HepG2 (cell line): ENCODE results near the gene ANP32A. TPM values are rescaled to one million over a fixed set of nuclear protein-coding genes. Genes with fewer than 3 reads are reported as not detected.

Experiments
- FOXK1 ChIP-seq: sonication (generic); formaldehyde crosslinking; IDR thresholded peaks from 2 replicates; pipeline ENCODE4 v1.4.0; 2020; ENCODE audit warnings: low read depth, missing genetic modification reagents, borderline replicate concordance
- GMEB2 ChIP-seq: IDR thresholded peaks from 2 replicates; pipeline ENCODE4 v1.6.1; 2016; ENCODE audit warnings: missing biosample characterization, missing genetic modification reagents, low read depth
- MXI1 ChIP-seq: IDR thresholded peaks from 3 replicates; pipeline ENCODE4 v1.6.1; 2012; ENCODE audit warnings: low read depth, low read length, inconsistent platforms, borderline replicate concordance
- NR2F6 ChIP-seq, 2 experiments: IDR thresholded peaks; 2 replicates each; pipeline ENCODE4 v1.6.1; 2016; ENCODE audit warnings: antibody characterized with exemption in 1 of 2, mild to moderate bottlenecking in 1 of 2
- POLR2A ChIP-seq, 2 experiments: IDR thresholded peaks; 2 replicates each; pipeline ENCODE4 v1.6.1; 2011; ENCODE audit warnings: low read depth in 2 of 2, low read length in 2 of 2, mild to moderate bottlenecking in 1 of 2, moderate library complexity in 1 of 2; ENCODE audit not compliant: insufficient read depth in 1 of 2
- POLR2G ChIP-seq: fragments of 200-400 bp; formaldehyde crosslinking; IDR thresholded peaks from 2 replicates; pipeline ENCODE4 v1.6.1; 2018; ENCODE audit warnings: mild to moderate bottlenecking, low read depth, low read length, moderate library complexity
- RCOR2 ChIP-seq: IDR thresholded peaks from 2 replicates; pipeline ENCODE4 v1.6.1; 2016; ENCODE audit warnings: missing biosample characterization, missing genetic modification reagents
- REPIN1 ChIP-seq: sonication (generic); formaldehyde crosslinking; IDR thresholded peaks from 2 replicates; pipeline ENCODE4 v1.8.0; 2022; ENCODE audit warnings: missing genetic modification reagents, low read depth, mild to moderate bottlenecking, borderline replicate concordance
- SMARCE1 ChIP-seq: fragments of 450-650 bp; IDR thresholded peaks from 2 replicates; pipeline ENCODE4 v1.6.1; 2017; ENCODE audit warnings: borderline replicate concordance
- ZBTB7A ChIP-seq: sonication (generic); formaldehyde crosslinking; IDR thresholded peaks from 2 replicates; pipeline ENCODE4 v1.8.0; 2022; ENCODE audit warnings: mild to moderate bottlenecking, missing genetic modification reagents
- ZFX ChIP-seq: sonication (generic); formaldehyde crosslinking; IDR thresholded peaks from 2 replicates; pipeline ENCODE4 v1.4.0; 2020; ENCODE audit warnings: mild to moderate bottlenecking, low read depth, missing genetic modification reagents, moderate library complexity
- ZSCAN21 ChIP-seq: sonication (generic); formaldehyde crosslinking; IDR thresholded peaks from 2 replicates; pipeline ENCODE4 v1.8.0; 2022; ENCODE audit warnings: mild to moderate bottlenecking, missing genetic modification reagents, moderate library complexity, borderline replicate concordance
- ZXDC ChIP-seq: sonication (generic); formaldehyde crosslinking; IDR thresholded peaks from 2 replicates; pipeline ENCODE4 v1.5.0; 2020; ENCODE audit warnings: mild to moderate bottlenecking, missing genetic modification reagents
- polyA plus RNA-seq, 8 experiments: library from polyadenylated mRNA; depleted of rRNA in 3 of 8; stranded (reverse) in 7 of 8; unstranded in 1 of 8; fragments of >200 nt; fragmentation: Illumina TruSeq in 4 of 8; extraction: Trizol in 4 of 8; gene quantifications; 2 replicates each; pipeline versions ENCODE4 v1.2.1 to v1.2.3, GENCODE V29; 2011 to 2016; ENCODE audit warnings: low read depth in 4 of 8, missing spikeins in 1 of 8, mixed read lengths in 1 of 8; ENCODE audit not compliant: insufficient read depth in 1 of 8
- total RNA-seq, 5 experiments: library from RNA; depleted of rRNA; stranded (reverse); fragments of >200 nt; fragmentation: Illumina TruSeq; extraction: Trizol; gene quantifications; 2 replicates each; pipeline ENCODE4 v1.2.3, GENCODE V29; 2016; ENCODE audit warnings: low read depth in 1 of 5
- TF ChIP-seq, protein P1 (sequence below): sonication (generic); formaldehyde crosslinking; IDR thresholded peaks from 2 replicates; pipeline ENCODE4 v1.5.0; 2020; ENCODE audit warnings: missing genetic modification reagents
- TF ChIP-seq, protein P2 (sequence below): sonication (generic); formaldehyde crosslinking; IDR thresholded peaks from 2 replicates; pipeline ENCODE4 v1.5.1; 2020; ENCODE audit warnings: mild to moderate bottlenecking, missing genetic modification reagents, moderate library complexity
- TF ChIP-seq, protein P3 (sequence below): sonication (generic); formaldehyde crosslinking; conservative IDR thresholded peaks from 2 replicates; pipeline ENCODE4 v1.4.0; 2020; ENCODE audit warnings: missing genetic modification reagents

Gene ANP32A
- total and polyA plus RNA-seq, 2 of the 13 experiments (the other 11 are each of a cell fraction or from before 2014, with no cell fraction given) = 60.6 to 206 TPM

- TF ChIP-seq, protein P1, sequence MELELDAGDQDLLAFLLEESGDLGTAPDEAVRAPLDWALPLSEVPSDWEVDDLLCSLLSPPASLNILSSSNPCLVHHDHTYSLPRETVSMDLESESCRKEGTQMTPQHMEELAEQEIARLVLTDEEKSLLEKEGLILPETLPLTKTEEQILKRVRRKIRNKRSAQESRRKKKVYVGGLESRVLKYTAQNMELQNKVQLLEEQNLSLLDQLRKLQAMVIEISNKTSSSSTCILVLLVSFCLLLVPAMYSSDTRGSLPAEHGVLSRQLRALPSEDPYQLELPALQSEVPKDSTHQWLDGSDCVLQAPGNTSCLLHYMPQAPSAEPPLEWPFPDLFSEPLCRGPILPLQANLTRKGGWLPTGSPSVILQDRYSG (CRISPR knock-in tag) = no peak
- TF ChIP-seq POLR2A (IDR thresholded peaks at IDR 0.05; ENCODE audit: insufficient read depth in 1 of 2, low read depth in 2 of 2, low read length in 2 of 2) = peak; percentile 12 to 77; a peak in 3 of 4 replicates
- peak; percentile 0; the same call in 1 of the 2 replicates for TF ChIP-seq ZBTB7A (CRISPR knock-in tag)
- TF ChIP-seq, protein P2, sequence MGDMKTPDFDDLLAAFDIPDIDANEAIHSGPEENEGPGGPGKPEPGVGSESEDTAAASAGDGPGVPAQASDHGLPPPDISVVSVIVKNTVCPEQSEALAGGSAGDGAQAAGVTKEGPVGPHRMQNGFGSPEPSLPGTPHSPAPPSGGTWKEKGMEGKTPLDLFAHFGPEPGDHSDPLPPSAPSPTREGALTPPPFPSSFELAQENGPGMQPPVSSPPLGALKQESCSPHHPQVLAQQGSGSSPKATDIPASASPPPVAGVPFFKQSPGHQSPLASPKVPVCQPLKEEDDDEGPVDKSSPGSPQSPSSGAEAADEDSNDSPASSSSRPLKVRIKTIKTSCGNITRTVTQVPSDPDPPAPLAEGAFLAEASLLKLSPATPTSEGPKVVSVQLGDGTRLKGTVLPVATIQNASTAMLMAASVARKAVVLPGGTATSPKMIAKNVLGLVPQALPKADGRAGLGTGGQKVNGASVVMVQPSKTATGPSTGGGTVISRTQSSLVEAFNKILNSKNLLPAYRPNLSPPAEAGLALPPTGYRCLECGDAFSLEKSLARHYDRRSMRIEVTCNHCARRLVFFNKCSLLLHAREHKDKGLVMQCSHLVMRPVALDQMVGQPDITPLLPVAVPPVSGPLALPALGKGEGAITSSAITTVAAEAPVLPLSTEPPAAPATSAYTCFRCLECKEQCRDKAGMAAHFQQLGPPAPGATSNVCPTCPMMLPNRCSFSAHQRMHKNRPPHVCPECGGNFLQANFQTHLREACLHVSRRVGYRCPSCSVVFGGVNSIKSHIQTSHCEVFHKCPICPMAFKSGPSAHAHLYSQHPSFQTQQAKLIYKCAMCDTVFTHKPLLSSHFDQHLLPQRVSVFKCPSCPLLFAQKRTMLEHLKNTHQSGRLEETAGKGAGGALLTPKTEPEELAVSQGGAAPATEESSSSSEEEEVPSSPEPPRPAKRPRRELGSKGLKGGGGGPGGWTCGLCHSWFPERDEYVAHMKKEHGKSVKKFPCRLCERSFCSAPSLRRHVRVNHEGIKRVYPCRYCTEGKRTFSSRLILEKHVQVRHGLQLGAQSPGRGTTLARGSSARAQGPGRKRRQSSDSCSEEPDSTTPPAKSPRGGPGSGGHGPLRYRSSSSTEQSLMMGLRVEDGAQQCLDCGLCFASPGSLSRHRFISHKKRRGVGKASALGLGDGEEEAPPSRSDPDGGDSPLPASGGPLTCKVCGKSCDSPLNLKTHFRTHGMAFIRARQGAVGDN = peak; percentile 70
- no peak for TF ChIP-seq SMARCE1
- peak; percentile 14; the same call in 1 of the 2 replicates for TF ChIP-seq FOXK1 (CRISPR knock-in tag)
- TF ChIP-seq REPIN1 (CRISPR knock-in tag) = peak; percentile 55; the same call in 1 of the 2 replicates
- TF ChIP-seq MXI1 = peak; percentile 22; the same call in 1 of the 3 replicates
- TF ChIP-seq GMEB2 = no peak
- TF ChIP-seq NR2F6 (IDR thresholded peaks at IDR 0.05) = no peak
- TF ChIP-seq NR2F6 (CRISPR knock-in tag; IDR thresholded peaks at IDR 0.05) = no peak
- 0 out of 2 replicates have a peak, but pooled peaks have one; percentile 28 for TF ChIP-seq ZXDC
- TF ChIP-seq ZSCAN21 = 0 out of 2 replicates have a peak, but pooled peaks have one; percentile 35
- TF ChIP-seq ZFX = peak; percentile 30; the same call in 1 of the 2 replicates
- TF ChIP-seq POLR2G = peak; percentile 75
- TF ChIP-seq, protein P3, sequence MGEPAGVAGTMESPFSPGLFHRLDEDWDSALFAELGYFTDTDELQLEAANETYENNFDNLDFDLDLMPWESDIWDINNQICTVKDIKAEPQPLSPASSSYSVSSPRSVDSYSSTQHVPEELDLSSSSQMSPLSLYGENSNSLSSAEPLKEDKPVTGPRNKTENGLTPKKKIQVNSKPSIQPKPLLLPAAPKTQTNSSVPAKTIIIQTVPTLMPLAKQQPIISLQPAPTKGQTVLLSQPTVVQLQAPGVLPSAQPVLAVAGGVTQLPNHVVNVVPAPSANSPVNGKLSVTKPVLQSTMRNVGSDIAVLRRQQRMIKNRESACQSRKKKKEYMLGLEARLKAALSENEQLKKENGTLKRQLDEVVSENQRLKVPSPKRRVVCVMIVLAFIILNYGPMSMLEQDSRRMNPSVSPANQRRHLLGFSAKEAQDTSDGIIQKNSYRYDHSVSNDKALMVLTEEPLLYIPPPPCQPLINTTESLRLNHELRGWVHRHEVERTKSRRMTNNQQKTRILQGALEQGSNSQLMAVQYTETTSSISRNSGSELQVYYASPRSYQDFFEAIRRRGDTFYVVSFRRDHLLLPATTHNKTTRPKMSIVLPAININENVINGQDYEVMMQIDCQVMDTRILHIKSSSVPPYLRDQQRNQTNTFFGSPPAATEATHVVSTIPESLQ (CRISPR knock-in tag) = no peak
- no peak for TF ChIP-seq RCOR2 (CRISPR knock-in tag)
Measured at GRCh38 chr15:68820295-68821189, at the start of gene ANP32A (continued).
